SK-N-SH treated with all-trans-retinoic acid at 6 μM for 48 hours (cell line): Measurements from ENCODE around the gene ACSBG1.

ENCODE experiments used
- ATAC-seq: fragments of 200-7000 bp; cut with Tn5 transposase; 3 replicates; pipeline ENCODE4 v1.9.1; 2020; ENCODE audit warnings: mild to moderate bottlenecking, moderate library complexity
- ARNTL ChIP-seq: fragments of 450-650 bp; formaldehyde crosslinking; IDR thresholded peaks from 2 replicates; pipeline ENCODE4 v1.5.0; 2020; ENCODE audit warnings: low read depth, mild to moderate bottlenecking, moderate library complexity, borderline replicate concordance
- BACH2 ChIP-seq: fragments of 250-450 bp; sonication (Bioruptor Pico); IDR thresholded peaks from 2 replicates; pipeline ENCODE4 v1.9.0; 2021; ENCODE audit warnings: mild to moderate bottlenecking, borderline replicate concordance
- CSDC2 ChIP-seq: fragments of 250-450 bp; sonication (Bioruptor Pico); IDR thresholded peaks from 2 replicates; pipeline ENCODE4 v1.5.0; 2020; ENCODE audit warnings: mild to moderate bottlenecking, moderate library complexity
- ESRRG ChIP-seq: fragments of 250-450 bp; sonication (Bioruptor Pico); IDR thresholded peaks from 2 replicates; pipeline ENCODE4 v1.6.1; 2021; ENCODE audit warnings: mild to moderate bottlenecking
- GLIS3 ChIP-seq: fragments of 250-450 bp; sonication (Bioruptor Pico); IDR thresholded peaks from 2 replicates; pipeline ENCODE4 v1.5.0; 2020; ENCODE audit warnings: mild to moderate bottlenecking, moderate library complexity
- ISL1 ChIP-seq: fragments of 250-450 bp; sonication (Bioruptor Pico); IDR thresholded peaks from 2 replicates; pipeline ENCODE4 v2.1.2; 2022; ENCODE audit warnings: mild to moderate bottlenecking, moderate library complexity
- OSR1 ChIP-seq: fragments of 250-450 bp; sonication (Bioruptor Pico); IDR thresholded peaks from 2 replicates; pipeline ENCODE4 v1.8.0; 2022; ENCODE audit warnings: moderate library complexity, mild to moderate bottlenecking, inconsistent platforms
- PPARA ChIP-seq: fragments of 250-450 bp; sonication (Bioruptor Pico); IDR thresholded peaks from 2 replicates; pipeline ENCODE4 v1.5.0; 2020; ENCODE audit warnings: mild to moderate bottlenecking, borderline replicate concordance
- RARB ChIP-seq: fragments of 250-450 bp; sonication (Bioruptor Pico); IDR thresholded peaks from 2 replicates; pipeline ENCODE4 v1.8.0; 2021; ENCODE audit warnings: mild to moderate bottlenecking, moderate library complexity
- TCF4 ChIP-seq: fragments of 250-450 bp; sonication (Bioruptor Pico); IDR thresholded peaks from 2 replicates; pipeline ENCODE4 v1.8.0; 2021; ENCODE audit warnings: mild to moderate bottlenecking, moderate library complexity, borderline replicate concordance
- TOX ChIP-seq: fragments of 250-450 bp; sonication (Bioruptor Pico); IDR thresholded peaks from 2 replicates; pipeline ENCODE4 v1.8.0; 2021; ENCODE audit warnings: mild to moderate bottlenecking, moderate library complexity, borderline replicate concordance
- ZC3H10 ChIP-seq: fragments of 250-450 bp; sonication (Bioruptor Pico); IDR thresholded peaks from 2 replicates; pipeline ENCODE4 v1.5.1; 2021; ENCODE audit warnings: mild to moderate bottlenecking, moderate library complexity
- ZFP3 ChIP-seq: fragments of 250-450 bp; sonication (Bioruptor Pico); IDR thresholded peaks from 2 replicates; pipeline ENCODE4 v1.5.0; 2020; ENCODE audit warnings: mild to moderate bottlenecking, moderate library complexity
- ZFP30 ChIP-seq: fragments of 450-650 bp; formaldehyde crosslinking; IDR thresholded peaks from 2 replicates; pipeline ENCODE4 v1.5.0; 2022; ENCODE audit warnings: mild to moderate bottlenecking, moderate library complexity
- ZNF565 ChIP-seq: fragments of 450-650 bp; formaldehyde crosslinking; conservative IDR thresholded peaks from 2 replicates; pipeline ENCODE4 v1.5.0; 2020; ENCODE audit warnings: low read depth, mild to moderate bottlenecking, moderate library complexity
- ZNF70 ChIP-seq: fragments of 450-650 bp; formaldehyde crosslinking; IDR thresholded peaks from 2 replicates; pipeline ENCODE4 v1.5.0; 2020; ENCODE audit warnings: mild to moderate bottlenecking, moderate library complexity
- ZNF8 ChIP-seq: fragments of 450-650 bp; formaldehyde crosslinking; IDR thresholded peaks from 2 replicates; pipeline ENCODE4 v1.5.0; 2020; ENCODE audit warnings: mild to moderate bottlenecking, moderate library complexity
- TF ChIP-seq, protein P1 (sequence below): fragments of 250-450 bp; sonication (Bioruptor Pico); IDR thresholded peaks from 2 replicates; pipeline ENCODE4 v1.8.0; 2021; ENCODE audit warnings: low read depth, mild to moderate bottlenecking, moderate library complexity, borderline replicate concordance
- TF ChIP-seq, protein P2 (sequence below): fragments of 250-450 bp; sonication (Bioruptor Pico); IDR thresholded peaks from 2 replicates; pipeline ENCODE4 v1.5.1; 2021; ENCODE audit warnings: mild to moderate bottlenecking, moderate library complexity
- TF ChIP-seq, protein P3 (sequence below): fragments of 250-450 bp; sonication (Bioruptor Pico); IDR thresholded peaks from 2 replicates; pipeline ENCODE4 v1.8.0; 2020; ENCODE audit warnings: mild to moderate bottlenecking, moderate library complexity, borderline replicate concordance
- TF ChIP-seq, protein P4 (sequence below): fragments of 250-450 bp; sonication (Bioruptor Pico); IDR thresholded peaks from 2 replicates; pipeline ENCODE4 v1.5.0; 2020; ENCODE audit warnings: mild to moderate bottlenecking, moderate library complexity

Gene ACSBG1

DNA sequence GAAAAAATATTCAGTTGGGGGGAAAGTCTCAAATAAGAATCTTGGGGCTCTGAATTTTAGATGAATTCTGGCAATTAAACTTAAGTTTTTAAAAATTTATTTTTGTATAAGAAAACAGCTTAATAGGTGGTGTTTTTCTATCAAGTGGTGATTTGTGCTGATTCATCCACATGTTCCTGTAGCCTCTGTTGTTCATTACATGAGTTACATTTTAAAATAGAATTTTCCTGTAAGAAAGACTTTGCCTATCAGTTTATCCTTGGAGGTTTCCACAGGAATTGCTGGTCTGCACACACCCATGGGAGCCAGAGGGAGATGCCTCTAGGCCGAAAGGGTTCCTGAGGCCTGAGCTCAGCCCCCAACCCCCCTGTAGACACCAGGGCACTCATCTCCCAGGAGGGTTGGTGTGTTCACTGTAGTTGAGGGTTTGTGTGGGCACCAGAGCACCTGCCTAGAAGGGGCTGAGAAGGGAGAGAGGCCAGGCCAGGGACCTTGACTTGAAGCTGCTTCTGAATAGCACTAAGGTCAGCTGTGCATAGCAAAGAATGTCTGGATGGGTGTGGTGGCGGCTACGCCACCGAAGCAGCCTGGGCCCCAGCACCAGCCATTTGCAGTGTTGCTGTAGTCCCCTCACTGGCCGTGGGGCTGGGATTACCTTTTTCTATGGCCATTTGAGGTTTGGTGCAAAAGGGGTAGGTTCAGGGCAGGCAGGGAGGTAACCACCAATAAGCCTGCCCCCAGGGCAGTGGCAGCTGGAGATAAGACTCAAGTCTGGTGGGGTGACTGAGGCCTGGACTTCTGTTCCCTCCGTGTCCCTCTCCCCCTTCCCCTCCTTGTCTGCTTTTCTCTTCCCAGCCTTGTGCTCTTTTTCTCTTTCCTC lies 41.9 kb upstream of the ACSBG1 start:
- no peak for TF ChIP-seq ZC3H10
- no peak for TF ChIP-seq OSR1
- no peak for ATAC-seq

DNA sequence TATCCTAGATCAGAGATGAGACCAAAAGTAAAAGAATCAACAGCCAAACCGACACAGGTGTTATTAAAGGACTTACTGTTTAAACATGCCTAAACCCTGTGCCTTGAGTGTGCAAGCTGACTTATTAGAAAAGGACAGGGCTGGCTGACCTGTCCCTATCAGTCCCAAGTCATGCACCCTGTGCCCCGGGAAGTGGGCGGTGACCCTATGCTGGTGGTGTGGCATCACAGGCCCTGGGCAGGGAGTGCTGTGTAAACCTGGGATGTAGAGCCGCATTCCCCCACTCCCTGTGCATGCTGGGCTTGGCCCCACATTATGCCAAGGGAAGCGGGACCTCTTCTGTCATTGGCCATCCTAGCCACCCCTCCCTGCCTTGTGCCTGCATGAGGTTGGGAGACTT lies 40.6 kb upstream of the ACSBG1 start:
- no peak for ATAC-seq

DNA sequence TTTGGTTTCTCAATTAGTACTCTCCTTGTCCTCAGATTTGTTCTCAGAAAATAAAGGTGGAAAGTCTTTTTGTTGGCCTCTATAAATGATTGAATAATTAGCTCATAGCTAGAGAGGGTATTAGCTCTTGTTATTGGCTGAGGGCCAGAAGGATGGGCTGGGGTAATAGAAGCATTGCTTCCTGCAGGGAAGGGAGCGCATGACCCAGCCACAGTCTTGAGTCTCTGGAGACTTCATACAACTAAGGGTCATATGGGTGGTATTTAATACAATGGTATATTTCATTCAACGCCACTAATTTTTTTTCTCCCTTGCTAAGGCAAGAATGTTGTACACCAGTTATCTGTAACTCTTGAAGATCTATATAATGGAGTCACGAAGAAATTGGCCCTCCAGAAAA lies 38.4 kb upstream of the ACSBG1 start:
- TF ChIP-seq TCF4 (CRISPR knock-in tag) (no peak), ZC3H10 (no peak), ZFP3 (CRISPR knock-in tag) (no peak), ISL1 (CRISPR knock-in tag) (no peak), TOX (no peak), PPARA (CRISPR knock-in tag) (no peak), BACH2 (CRISPR knock-in tag) (no peak), GLIS3 (CRISPR knock-in tag) (no peak), ZNF8 (no peak), ARNTL (no peak), ZFP30 (no peak), ESRRG (no peak), RARB (CRISPR knock-in tag) (no peak), ZNF565 (CRISPR knock-in tag) (no peak), ZNF70 (CRISPR knock-in tag) (no peak)
- TF ChIP-seq, protein P1, sequence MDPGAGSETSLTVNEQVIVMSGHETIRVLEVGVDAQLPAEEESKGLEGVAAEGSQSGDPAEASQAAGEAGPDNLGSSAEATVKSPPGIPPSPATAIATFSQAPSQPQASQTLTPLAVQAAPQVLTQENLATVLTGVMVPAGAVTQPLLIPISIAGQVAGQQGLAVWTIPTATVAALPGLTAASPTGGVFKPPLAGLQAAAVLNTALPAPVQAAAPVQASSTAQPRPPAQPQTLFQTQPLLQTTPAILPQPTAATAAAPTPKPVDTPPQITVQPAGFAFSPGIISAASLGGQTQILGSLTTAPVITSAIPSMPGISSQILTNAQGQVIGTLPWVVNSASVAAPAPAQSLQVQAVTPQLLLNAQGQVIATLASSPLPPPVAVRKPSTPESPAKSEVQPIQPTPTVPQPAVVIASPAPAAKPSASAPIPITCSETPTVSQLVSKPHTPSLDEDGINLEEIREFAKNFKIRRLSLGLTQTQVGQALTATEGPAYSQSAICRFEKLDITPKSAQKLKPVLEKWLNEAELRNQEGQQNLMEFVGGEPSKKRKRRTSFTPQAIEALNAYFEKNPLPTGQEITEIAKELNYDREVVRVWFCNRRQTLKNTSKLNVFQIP: no peak
- TF ChIP-seq, protein P2, sequence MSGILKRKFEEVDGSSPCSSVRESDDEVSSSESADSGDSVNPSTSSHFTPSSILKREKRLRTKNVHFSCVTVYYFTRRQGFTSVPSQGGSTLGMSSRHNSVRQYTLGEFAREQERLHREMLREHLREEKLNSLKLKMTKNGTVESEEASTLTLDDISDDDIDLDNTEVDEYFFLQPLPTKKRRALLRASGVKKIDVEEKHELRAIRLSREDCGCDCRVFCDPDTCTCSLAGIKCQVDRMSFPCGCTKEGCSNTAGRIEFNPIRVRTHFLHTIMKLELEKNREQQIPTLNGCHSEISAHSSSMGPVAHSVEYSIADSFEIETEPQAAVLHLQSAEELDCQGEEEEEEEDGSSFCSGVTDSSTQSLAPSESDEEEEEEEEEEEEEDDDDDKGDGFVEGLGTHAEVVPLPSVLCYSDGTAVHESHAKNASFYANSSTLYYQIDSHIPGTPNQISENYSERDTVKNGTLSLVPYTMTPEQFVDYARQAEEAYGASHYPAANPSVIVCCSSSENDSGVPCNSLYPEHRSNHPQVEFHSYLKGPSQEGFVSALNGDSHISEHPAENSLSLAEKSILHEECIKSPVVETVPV: no peak
- TF ChIP-seq, protein P3, sequence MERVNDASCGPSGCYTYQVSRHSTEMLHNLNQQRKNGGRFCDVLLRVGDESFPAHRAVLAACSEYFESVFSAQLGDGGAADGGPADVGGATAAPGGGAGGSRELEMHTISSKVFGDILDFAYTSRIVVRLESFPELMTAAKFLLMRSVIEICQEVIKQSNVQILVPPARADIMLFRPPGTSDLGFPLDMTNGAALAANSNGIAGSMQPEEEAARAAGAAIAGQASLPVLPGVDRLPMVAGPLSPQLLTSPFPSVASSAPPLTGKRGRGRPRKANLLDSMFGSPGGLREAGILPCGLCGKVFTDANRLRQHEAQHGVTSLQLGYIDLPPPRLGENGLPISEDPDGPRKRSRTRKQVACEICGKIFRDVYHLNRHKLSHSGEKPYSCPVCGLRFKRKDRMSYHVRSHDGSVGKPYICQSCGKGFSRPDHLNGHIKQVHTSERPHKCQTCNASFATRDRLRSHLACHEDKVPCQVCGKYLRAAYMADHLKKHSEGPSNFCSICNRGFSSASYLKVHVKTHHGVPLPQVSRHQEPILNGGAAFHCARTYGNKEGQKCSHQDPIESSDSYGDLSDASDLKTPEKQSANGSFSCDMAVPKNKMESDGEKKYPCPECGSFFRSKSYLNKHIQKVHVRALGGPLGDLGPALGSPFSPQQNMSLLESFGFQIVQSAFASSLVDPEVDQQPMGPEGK (CRISPR knock-in tag): no peak
- TF ChIP-seq, protein P4, sequence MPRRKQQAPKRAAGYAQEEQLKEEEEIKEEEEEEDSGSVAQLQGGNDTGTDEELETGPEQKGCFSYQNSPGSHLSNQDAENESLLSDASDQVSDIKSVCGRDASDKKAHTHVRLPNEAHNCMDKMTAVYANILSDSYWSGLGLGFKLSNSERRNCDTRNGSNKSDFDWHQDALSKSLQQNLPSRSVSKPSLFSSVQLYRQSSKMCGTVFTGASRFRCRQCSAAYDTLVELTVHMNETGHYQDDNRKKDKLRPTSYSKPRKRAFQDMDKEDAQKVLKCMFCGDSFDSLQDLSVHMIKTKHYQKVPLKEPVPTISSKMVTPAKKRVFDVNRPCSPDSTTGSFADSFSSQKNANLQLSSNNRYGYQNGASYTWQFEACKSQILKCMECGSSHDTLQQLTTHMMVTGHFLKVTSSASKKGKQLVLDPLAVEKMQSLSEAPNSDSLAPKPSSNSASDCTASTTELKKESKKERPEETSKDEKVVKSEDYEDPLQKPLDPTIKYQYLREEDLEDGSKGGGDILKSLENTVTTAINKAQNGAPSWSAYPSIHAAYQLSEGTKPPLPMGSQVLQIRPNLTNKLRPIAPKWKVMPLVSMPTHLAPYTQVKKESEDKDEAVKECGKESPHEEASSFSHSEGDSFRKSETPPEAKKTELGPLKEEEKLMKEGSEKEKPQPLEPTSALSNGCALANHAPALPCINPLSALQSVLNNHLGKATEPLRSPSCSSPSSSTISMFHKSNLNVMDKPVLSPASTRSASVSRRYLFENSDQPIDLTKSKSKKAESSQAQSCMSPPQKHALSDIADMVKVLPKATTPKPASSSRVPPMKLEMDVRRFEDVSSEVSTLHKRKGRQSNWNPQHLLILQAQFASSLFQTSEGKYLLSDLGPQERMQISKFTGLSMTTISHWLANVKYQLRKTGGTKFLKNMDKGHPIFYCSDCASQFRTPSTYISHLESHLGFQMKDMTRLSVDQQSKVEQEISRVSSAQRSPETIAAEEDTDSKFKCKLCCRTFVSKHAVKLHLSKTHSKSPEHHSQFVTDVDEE: no peak
- TF ChIP-seq, all 23 proteins: peak for 0
- ATAC-seq: no peak

More for the DNA sequence above, 40.6 kb upstream of the ACSBG1 start:
- TF ChIP-seq, protein P3 (CRISPR knock-in tag): no peak
- TF ChIP-seq RARB (CRISPR knock-in tag): no peak
- no peak for TF ChIP-seq ZFP3 (CRISPR knock-in tag)
- TF ChIP-seq ZC3H10: no peak
- no peak for TF ChIP-seq CSDC2 (CRISPR knock-in tag)
- TF ChIP-seq GLIS3 (CRISPR knock-in tag): no peak
- TF ChIP-seq PPARA (CRISPR knock-in tag): no peak
- TF ChIP-seq, all 23 proteins: peak for 0
